GM19452 (cell line): ENCODE measurements around the gene KRT26.

Source experiments
- ATAC-seq: cut with Tn5 transposase; IDR thresholded peaks from one replicate; pipeline ENCODE4 v1.9.1; 2021; ENCODE audit not compliant: unreplicated experiment

Gene KRT26

DNA sequence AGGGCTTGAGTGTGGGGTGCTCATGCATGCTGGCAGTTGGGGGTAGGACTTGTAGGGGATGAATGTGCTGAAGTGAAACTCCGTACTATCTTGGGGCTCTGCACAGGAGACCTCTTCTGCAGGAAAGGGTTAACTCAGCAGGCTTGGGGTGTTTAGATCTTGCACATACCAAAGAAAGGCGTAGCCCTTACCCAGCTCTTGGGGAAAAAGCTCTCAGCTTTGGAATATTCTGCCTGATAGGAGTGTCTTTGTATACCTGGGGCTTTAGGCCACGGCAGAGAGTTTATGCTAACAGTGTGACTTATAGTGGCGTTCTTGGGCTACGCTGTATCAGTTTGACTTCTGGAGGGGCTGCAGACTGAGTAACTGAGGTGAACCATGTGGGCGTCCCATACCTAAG is 38.0 kb downstream of the KRT26 start:
- no peak for ATAC-seq

DNA sequence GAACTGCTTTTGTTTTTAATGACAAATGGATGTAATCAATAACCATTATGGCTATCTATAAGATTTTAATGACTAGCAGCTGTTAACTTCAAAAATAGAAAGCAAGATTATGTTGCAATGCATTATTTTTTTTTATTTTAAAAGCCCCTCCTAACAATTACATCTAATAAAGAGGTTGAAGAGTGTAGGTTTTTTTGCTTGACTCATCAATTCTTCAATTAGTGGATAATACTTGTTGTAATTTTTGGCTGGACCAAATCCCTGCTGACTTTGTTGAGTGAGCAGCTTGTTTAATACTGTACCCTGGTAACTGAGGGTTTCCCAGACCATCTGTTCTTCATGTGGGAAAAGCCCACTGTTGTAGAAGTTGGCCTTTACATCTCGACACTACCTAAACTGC is 41.0 kb downstream of the KRT26 start:
- ATAC-seq, result no peak

DNA sequence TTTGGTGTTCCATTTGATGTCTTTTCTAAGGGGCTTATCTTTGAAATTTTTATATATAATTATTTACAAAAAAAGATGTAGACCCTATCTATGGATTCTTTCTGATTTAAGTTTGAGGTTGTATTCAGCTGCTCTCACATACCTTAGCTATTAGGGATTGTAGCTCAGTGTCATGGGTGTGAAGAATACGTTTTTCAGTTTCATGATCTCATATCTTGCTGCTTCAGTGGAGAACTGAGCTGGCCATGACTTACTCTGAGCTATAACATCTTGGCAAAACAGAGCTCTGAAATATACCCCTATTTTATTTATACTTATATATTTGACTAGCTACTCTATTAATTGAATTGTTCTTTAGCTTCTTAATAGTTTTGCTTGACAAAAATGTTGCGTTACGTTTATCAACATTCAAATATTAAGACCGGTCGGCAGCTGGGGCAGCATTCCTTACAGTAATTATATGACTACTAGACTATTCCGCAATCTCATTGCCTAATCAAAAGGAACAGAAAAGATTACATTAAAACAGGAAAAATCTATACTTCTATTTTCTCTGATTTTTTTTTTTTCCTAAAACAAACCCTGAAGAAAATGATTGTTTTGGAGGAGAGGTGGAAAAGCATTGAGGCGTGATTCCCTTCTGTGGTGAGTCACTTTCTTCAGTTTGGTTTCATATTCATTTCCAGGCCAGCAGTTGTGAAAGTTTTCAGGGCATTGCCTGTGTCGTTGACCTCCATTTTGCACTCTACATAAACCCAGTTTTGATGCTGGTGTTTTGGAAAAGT is 44.4 kb downstream of the KRT26 start:
- no peak for ATAC-seq

DNA sequence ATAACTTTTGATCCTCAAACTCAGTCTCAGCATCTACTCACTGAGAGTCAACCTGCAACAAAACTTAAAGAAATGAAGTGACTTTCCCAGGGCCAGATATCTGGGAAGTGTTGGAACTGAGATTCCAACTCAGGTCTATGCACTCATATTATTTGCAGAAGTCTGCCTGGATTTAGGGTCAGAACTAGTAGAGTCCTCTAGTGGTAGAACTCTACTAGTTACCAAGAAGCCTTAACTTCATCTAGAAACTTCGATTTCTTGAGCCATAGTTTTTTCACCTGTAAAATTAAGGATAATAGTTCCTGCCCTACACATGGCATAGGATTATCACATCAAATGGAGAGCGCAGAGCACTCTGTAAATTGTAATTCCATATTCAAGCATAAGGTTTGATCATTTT is 45.1 kb downstream of the KRT26 start:
- no peak for ATAC-seq

DNA sequence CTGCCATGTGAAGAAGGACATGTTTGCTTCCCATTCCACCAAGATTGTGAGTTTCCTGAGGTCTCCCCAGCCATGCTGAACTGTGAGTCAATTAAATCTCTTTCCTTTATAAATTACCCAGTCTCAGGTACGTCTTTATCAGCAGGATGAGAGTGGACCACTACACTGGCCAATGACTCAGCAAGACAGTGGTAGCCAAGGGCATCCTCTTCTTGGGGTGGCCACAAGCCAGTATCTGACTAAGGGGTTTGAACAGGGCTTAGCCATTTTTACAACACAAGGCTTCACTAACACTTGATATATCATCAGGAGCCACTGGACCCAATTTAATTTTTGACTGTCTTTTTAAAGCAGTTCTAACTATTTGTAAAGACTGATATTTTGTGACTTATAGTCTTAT is 47.3 kb downstream of the KRT26 start:
- ATAC-seq, result no peak

DNA sequence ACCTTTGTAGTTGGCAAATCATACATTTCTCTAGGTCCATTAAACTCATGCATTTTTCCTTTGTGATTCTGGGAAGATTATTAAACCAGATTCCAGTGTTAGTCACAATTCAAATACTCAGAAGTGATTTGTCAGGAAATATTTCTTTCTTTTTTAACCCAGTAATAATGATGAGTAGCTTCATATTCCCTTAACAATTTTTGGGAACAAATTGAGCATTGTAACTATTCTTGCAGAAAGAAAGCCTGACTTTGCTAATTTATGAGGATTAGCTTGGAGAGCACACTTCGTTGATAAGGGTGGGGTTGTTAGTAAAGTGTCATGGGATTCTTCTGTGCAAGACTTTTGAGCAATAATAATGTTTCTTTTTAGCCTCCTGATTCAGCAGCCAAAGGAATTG is 49.8 kb downstream of the KRT26 start:
- ATAC-seq, result no peak

DNA sequence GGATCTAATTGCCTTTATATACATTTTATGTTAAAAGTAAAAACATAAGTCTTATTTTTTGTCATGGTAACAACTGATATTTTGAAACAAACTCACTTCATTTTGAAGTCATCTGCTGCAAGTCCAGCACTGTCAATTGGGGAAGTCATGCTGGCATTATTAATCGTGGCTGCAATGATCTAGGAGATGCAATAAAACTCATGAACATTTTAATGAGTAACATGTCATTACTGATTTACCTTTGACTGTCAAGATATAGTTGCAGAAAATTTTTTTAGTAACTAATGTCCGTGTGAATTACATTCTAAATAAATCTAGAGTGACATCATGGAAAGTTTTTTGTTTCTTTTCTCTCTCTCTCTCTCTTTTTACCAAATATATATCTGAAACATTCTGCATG is 51.1 kb downstream of the KRT26 start:
- ATAC-seq, result no peak

DNA sequence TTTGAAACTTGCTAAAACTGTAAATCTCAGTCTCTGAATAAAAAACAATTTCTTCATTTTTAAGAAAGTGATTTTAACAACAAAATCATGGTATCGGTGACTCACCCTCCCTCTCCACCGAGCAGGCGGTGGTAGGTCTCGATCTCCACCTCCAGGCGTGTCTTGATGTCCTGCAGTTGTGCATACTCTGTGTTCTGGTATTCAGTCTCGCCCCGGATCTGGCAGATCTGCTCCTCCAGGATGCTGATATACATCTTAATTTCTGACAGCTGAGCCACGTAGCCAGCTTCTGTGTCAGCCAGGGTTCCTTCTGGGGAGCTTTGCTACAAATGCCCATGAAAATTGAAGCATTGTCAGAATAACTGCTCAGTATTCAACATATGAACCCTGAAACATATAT is 53.1 kb downstream of the KRT26 start:
- no peak for ATAC-seq

DNA sequence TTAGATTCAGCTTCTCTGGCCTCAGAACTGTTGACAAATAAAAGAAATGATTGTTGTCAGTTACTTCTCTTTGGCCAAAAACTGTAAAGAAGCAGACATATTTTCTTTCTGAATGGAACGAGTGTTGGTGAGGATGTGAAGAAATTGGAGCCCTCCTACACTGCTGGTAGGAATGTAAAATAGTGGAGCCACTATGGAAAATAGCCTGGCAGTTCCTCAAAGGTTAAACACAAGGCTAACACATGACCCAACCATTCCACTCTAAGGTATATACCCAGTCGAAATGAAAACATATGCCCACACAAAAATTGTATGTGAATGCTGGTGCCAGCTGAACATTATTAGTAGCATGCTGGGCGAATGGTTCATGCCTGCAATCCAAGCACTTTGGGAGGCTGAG is 54.2 kb downstream of the KRT26 start:
- ATAC-seq, result no peak
